ENCODE measurements around the gene ZNF385D.

DNA sequence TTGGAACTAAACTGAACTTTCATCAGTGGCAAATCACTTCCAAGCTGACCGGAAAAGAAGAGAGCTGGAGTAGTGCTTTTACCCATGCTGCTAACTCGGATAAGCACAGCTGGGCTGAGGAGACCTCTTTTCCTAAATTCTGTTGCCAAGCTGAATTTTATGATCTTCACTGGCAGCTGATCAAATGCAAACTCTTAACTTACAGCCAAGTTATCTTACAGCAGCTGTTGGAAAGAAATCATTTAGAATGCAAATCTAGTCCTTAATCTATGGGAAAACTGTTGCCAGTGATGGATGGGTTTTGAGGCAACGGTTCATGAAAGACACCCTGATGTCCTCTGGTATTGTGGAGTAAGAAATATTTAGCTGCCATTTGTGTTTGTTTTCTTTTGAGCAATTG is 216.5 kb downstream of the ZNF385D start:
- TF ChIP-seq, protein P1, sequence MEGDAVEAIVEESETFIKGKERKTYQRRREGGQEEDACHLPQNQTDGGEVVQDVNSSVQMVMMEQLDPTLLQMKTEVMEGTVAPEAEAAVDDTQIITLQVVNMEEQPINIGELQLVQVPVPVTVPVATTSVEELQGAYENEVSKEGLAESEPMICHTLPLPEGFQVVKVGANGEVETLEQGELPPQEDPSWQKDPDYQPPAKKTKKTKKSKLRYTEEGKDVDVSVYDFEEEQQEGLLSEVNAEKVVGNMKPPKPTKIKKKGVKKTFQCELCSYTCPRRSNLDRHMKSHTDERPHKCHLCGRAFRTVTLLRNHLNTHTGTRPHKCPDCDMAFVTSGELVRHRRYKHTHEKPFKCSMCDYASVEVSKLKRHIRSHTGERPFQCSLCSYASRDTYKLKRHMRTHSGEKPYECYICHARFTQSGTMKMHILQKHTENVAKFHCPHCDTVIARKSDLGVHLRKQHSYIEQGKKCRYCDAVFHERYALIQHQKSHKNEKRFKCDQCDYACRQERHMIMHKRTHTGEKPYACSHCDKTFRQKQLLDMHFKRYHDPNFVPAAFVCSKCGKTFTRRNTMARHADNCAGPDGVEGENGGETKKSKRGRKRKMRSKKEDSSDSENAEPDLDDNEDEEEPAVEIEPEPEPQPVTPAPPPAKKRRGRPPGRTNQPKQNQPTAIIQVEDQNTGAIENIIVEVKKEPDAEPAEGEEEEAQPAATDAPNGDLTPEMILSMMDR (IDR thresholded peaks at IDR 0.05): no peak
- no peak for TF ChIP-seq POLR2A (IDR thresholded peaks at IDR 0.05)

Measured in testis (tissue), 2 donors.